OCI-LY7 (cell line): Measurements from ENCODE around the gene CFAP57.

Source experiments
- EZH2phosphoT487 ChIP-seq: fragments of 200-600 bp; sonication (generic); IDR thresholded peaks from 2 replicates; pipeline ENCODE4 v1.6.1; 2018; ENCODE audit warnings: low read depth, borderline replicate concordance, mild to moderate bottlenecking, mixed run types, antibody characterized with exemption, low read length, moderate library complexity, mixed read lengths
- TF ChIP-seq, protein P1 (sequence below): fragments of 200-600 bp; sonication (generic); conservative IDR thresholded peaks from 2 replicates; pipeline ENCODE4 v1.5.1; 2014; ENCODE audit warnings: mild to moderate bottlenecking, antibody characterized with exemption, low read length, moderate library complexity, mixed read lengths

DNA sequence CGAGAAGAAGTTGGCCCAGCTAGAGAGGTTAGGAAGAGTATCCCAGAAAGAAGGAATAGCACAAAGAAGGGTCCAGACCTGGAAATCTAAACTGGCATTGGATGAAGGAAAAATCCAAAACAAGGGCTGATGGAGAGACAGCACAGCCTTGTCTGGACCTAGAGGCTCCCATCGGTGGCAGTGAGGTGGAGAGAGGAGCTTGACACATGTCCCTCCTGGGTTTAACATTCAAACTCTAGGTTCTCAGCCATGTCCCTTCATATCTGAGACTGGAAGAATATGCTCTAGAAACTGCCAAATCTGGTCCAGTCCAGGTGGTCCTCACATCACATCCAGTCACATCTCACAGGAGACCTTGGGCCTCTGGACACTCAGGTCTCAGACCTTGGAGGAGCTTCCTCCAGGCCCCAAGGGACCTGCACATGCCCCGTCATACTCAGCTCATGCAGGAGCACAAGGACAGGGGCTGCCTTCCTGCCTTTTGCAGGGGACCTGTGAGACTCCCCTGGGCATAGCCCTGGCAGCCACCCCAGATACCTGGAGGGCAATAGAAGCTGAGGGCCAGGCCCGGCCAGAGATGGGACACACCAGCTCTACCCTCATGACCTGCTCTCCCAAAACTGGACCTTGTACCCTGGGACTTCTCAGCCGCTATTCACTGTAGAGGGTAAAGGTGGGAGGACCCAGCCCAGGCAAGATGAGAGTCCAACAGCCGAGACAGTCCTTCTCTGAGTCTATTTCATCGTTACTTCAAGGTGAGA, 105.2 kb downstream of the CFAP57 start:
- TF ChIP-seq, protein P1, sequence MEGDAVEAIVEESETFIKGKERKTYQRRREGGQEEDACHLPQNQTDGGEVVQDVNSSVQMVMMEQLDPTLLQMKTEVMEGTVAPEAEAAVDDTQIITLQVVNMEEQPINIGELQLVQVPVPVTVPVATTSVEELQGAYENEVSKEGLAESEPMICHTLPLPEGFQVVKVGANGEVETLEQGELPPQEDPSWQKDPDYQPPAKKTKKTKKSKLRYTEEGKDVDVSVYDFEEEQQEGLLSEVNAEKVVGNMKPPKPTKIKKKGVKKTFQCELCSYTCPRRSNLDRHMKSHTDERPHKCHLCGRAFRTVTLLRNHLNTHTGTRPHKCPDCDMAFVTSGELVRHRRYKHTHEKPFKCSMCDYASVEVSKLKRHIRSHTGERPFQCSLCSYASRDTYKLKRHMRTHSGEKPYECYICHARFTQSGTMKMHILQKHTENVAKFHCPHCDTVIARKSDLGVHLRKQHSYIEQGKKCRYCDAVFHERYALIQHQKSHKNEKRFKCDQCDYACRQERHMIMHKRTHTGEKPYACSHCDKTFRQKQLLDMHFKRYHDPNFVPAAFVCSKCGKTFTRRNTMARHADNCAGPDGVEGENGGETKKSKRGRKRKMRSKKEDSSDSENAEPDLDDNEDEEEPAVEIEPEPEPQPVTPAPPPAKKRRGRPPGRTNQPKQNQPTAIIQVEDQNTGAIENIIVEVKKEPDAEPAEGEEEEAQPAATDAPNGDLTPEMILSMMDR = no peak
- no peak for TF ChIP-seq EZH2phosphoT487
